ENCODE data around the gene GPR156.

DNA sequence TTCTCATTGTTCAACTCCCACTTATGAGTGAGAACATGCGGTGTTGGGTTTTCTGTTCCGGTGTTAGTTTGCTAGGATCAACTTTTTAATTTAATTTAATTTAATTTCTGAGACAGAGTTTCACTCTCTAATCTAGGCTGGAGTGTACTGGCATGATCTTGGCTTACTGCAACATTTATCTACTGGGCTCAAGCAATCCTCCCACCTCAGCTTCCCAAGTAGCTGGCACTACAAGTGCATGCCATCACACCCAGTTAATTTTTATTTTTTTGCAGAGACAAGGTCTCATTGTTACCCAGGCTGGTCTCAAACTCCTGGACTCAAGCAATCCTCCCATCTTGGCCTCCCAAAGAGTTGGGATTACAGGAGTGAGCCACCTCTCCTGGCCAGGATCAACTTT is 82.7 kb downstream of the GPR156 start:
- TF ChIP-seq EZH2 (IDR thresholded peaks at IDR 0.05; ENCODE audit: insufficient read depth, poor library complexity, severe bottlenecking) (no peak), EZH2phosphoT487 (IDR thresholded peaks at IDR 0.05; ENCODE audit: insufficient read depth, low read depth) (no peak)
